Measurements from ENCODE around the gene GLA.

Gene GLA

DNA sequence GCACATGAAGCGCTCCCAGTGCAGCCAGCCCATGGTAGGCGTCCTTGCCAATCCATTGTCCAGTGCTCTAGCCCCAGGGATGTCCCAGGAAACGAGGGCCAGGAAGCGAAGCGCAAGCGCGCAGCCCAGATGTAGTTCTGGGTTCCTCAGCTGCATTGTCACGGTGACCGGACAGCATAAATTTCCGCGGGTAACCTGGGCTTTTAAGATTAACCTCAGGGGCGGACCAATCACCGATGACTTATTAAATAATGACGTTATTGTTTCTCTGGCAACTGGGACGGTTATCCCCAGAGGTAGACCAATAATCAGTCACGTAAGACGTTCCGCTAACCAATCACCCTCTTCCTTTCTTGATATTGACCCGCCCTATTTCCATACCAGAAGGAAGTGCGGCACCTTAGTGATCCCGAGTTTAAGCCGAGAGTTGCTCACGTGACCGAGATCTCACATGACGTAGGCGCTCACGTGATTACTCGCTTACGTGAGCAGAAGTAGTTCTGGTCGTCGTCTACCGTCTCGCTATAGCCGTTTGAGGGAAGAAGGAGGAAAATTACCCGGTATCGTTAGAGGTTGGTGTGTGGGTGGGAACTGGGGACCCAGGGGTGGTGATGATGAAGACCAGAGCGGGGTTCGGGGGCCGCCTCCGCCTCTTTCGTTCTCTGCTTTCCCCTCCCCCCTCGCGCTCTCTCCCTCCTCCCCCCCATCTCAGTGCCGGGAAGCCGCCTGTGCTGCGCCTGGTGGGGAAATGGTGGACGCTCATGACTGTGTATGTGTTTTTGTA lies at the start of gene GLA, which contains the start of gene HNRNPH2:
GLA (minus strand) TSS at position 178 of the 784 bp plus-strand sequence; CDS start at position 156, 22 bp downstream.
HNRNPH2 (plus strand) TSS at position 475 of the 784 bp plus-strand sequence. CDS start 3,767 bp downstream, outside the sequence.
- peak; percentile 91 for DNase-seq (ENCODE audit: low spot score)

DNA sequence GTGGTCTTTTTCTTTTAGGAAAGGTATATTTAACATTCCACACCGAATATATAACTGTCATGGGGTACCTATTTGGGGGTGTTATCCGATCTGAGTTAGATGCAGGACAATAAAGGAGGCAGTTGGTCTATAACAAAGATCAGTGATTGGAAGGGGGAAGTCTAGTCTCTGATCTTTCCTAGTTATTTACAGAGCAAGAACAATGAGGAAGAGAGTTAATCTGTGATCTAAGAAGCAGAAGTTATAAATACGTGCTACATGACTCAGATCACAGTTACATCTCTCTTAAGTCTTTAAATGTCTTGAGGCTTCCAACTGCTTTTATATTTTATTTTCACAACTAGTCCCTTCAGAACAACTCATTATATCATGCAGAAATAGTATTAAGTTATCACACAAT lies 44.3 kb upstream of the GLA start:
- no peak for DNase-seq (ENCODE audit: low spot score)

DNA sequence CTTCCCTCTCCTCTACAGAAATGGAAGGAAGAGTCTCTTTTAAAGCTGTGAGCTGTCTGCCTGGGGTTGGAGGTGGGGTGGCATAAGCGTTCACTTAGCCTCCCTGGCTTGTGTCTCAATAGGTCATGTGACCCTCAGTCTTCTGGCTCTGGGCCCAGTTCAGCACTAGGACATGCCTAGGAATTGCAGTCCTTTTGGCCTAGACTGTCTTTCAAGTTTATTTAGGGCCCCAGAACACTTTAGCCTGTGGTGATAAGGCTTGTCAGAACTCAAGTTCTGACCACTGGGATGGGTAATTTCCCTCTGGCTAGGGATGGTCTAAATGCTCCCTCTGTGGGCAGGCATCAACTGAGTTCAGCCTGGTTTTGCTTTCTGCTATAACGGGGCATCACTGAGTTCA lies 43.2 kb upstream of the GLA start:
- DNase-seq (ENCODE audit: low spot score), result no peak

GRCh38 chrX:101450085-101450484 lies 42.4 kb upstream of the GLA start:
- DNase-seq (ENCODE audit: low spot score), result no peak

DNA sequence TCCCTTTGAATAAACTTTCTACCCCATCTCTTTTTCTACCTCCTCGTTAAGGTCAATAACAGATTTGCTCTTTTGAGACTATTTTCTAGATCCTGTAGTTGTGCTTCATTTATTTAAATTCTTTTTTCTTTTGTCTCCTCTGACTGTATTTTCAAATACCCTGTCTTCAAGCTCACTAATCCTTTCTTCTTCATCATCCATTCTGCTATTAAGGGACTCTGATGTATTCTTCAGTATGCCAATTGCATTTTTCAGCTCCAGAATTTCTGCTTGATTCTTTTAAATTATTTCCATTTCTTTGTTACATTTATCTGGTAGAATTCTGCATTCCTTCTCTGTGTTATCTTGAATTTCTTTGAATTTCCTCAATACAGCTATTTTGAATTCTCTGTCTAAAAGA lies 41.6 kb upstream of the GLA start:
- no peak for DNase-seq (ENCODE audit: low spot score)

DNA sequence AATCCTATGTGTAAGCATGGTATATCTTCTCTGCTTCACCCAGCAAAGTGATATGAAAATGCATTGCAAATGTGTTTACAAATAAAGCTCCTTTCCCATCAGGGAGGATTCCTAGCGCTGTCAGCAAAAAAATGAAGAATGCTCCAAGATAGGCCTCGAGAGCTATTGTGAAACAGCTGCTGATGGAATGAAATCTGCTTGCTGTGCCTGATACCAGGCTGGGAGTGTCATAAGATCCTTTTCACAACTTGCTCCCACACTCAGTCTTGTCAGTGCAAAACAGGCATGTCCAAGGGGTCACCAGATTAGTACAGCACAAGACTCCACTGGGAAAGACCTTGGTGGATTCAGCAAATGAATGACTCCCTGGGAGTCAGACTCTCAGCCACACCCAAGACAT lies 34.4 kb upstream of the GLA start:
- no peak for DNase-seq (ENCODE audit: low spot score)

- DNase-seq (ENCODE audit: low spot score), result peak; percentile 37
Measured at GRCh38 chrX:101430457-101431078, 22.8 kb upstream of the GLA start.

GRCh38 chrX:101429934-101430333 lies 22.2 kb upstream of the GLA start:
- DNase-seq (ENCODE audit: low spot score), result peak; percentile 26

GRCh38 chrX:101427954-101428353 lies 20.2 kb upstream of the GLA start:
- no peak for DNase-seq (ENCODE audit: low spot score)

- DNase-seq (ENCODE audit: low spot score), result no peak
Measured at GRCh38 chrX:101419489-101419888, 11.8 kb upstream of the GLA start.

- DNase-seq (ENCODE audit: low spot score), result peak; percentile 25
Measured at GRCh38 chrX:101417981-101418841, 10.5 kb upstream of the GLA start.

DNA sequence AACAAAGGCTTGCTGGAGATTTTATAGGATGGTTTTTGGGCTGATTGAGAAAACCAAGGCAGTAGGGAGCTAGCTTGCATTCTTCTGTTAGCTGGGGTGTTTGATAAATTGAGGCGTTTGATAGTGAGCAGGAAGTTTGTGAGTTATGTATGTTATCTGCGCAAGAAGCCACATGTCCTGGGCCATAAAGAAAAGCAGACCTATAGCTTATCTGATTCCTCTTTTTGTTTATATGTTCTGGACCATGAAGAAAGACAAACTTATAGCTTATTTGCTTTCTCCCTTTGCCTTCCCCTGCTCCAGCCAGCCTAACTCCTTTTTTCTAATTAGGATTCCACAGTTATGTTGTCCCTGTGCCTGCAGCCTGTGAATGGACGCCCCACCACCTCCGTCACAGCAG lies 9.5 kb upstream of the GLA start:
- DNase-seq (ENCODE audit: low spot score), result no peak

DNA sequence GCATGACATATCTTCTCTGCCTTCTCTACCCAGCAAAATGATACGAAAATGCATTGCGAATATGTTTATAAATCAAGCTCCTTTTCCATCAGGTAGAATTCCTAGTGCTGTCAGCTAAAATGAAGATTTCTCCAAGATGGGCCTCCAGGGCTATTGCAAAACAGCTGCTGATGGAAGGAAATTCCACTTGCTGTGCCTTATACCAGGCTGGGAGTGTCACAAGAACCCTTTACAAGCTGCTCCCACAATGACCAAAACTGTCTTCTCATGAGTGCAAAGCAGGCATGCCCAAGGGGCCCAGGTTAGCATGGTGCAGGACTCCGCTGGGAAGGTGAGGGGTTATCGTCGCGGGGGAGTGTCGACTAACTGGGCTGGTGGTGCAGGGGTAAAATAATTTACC lies 9.0 kb upstream of the GLA start:
- no peak for DNase-seq (ENCODE audit: low spot score)

DNA sequence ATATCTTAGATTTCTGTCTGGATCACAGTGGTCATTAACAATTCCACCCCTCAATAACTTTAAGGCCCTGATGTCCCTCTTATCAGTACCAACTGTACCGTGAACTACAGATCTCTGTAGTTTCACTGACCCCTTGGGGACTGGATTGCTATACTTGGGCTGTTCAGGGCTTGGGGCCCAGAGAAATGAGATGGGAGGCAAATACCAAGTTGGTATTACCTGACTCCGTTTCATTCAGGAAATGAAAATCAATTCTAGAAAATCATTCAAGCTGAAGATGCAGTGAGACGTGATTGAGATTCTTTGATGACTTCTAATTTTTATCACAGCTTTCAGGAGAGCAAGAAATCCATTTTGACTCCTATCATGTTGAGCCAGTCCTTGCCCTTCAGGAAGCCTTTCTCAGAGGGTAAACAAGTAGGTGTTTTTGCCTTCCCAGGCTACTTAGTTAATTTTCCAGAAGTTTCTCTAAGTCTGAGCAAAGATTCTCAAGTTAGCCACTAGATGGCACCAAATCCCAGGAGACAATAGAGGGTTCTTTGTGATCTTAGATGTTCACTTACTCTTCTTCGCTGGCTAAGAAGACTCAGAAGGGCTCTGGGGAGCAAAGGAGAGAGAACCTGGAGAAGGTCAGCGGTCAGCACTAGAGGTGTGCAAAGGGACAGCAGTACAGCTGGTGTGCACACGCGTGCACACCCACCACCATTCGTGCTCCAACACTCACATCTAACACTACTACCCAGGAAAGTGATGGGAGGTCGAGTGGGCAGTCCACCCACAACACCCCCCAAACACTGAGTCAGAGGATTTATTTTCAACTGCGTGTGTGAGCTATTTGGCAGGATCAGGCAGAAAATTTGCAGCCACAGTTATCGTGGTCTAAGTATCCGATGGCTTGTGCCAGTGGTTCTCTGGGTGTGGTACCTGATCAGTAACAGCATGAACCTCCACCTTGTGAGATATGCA lies 7.7 kb upstream of the GLA start:
- peak; percentile 76 for DNase-seq (ENCODE audit: low spot score)

DNA sequence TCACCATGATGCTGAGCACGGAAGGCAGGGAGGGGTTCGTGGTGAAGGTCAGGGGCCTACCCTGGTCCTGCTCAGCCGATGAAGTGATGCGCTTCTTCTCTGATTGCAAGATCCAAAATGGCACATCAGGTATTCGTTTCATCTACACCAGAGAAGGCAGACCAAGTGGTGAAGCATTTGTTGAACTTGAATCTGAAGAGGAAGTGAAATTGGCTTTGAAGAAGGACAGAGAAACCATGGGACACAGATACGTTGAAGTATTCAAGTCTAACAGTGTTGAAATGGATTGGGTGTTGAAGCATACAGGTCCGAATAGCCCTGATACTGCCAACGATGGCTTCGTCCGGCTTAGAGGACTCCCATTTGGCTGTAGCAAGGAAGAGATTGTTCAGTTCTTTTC lies 4.3 kb upstream of the GLA start:
- no peak for DNase-seq (ENCODE audit: low spot score)

DNA sequence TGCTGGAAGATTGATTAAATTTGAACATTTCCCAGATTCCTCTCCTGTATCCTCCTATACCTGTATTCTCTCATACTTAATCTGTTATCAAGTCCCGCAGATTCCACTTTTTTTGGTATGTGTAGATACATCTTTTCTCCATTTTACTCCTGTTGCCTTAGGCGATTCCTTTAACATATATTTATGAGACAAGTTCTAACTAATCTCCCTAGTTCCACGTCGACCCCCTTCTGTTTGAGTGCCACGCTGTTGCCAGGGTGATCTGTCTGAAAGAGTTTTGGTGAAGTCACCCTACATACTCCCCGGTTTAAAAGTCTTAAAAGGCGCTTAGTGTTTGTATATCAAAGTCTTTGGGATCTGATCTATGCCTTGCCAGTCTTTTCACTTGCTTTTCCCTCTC lies 2.7 kb upstream of the GLA start:
- no peak for DNase-seq (ENCODE audit: low spot score)

- no peak for DNase-seq (ENCODE audit: low spot score)
Measured at GRCh38 chrX:101409043-101409442, 1.3 kb upstream of the GLA start.

GRCh38 chrX:101408532-101408841 lies 762 bp upstream of the GLA start:
- DNase-seq (ENCODE audit: low spot score), result no peak

DNA sequence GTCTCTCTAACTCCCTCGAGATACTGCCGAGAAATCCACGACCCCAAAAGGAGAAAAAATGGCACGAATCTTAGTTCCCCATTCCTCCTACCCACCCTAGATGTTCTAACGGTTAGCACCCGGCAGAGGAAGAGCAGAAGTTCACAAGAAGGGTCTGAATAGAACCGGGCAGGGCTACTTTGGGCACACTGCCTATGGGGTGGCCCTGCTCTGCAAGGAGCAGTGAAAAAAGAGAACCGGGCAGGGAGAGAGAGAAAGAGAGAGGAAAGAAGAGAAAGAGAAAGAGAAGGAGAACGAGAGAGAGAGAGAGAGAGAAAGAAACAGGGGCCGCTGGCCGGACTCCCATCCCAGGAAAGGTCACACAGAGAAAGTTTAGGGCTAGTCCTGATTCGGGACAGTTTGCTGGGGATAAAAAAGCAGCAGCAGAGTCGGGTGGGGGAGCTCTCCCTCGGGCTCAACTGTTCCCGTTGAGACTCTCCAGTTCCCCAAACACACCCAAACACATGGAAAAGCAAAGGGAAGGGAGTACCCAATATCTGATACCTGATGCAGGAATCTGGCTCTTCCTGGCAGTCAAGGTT lies 468 bp downstream of the GLA start:
- DNase-seq (ENCODE audit: low spot score), result no peak

DNA sequence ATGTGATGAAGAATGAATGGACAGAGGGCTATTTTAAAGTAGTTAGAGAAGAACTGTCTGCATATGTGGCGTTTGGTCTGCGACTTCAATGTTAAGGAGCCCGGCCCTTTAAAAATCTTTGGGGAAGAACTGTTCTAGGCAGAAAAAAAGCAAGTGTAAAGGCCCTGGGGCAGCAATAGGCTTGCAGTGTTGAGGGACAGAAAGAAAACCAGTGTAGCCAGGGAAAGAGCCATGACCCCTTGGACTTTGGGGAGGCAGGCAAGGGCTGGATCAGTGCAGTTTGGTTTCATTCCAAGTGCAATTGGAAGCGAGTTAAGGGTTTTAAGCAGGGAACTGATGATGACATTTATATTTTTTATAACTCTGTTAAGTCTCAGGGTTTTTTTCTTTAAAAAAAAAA lies 7.9 kb downstream of the GLA start:
- no peak for DNase-seq (ENCODE audit: low spot score)

DNA sequence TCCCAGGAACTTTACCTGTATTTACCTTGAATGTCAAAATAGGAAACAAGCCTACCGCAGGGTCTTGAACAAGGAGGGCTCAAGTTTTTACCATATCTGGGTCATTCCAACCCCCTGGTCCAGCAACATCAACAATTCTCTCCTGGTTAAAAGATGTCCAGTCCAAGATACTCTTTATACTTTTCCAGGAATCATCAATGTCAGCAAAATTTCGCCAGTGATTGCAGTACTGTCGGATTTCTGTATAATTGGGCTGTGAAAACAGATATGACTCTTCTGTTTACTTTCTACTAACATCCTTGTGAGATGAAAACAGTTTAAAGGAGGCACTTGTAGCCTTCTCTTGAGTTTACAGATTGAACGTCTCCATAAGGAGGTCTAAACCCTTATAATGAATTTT lies 9.0 kb downstream of the GLA start:
- DNase-seq (ENCODE audit: low spot score), result no peak

Data from AG08395 (cell line).